ENCODE results near the gene RAB27A. TPM values are rescaled to one million over a fixed set of nuclear protein-coding genes. Genes with fewer than 3 reads are reported as not detected.
"Not testable (repeated sequence)": the region's sequence is repeated elsewhere in the genome, so short reads cannot be mapped to it uniquely, and the experiment has no call there.

Gene RAB27A
- total and polyA plus RNA-seq, 2 experiments from 2014 or later = 3.2 to 5.8 TPM

GRCh38 chr15:55318588-55319494 is 29.2 kb upstream of the RAB27A start, which contains the start of the genes PIGB and PIGBOS1:
PIGB (plus strand) TSS chr15:55319222; CDS start chr15:55319251, 29 bp downstream.
PIGBOS1 (minus strand) TSS chr15:55319123; CDS start chr15:55317792, 1,331 bp downstream.
- H3K4me2 ChIP-seq = peak within 1 kb of the TSS; percentile 80
- no peaks in the 10 kb centered on the region for H3K36me3 ChIP-seq (ENCODE audit: insufficient read depth)
- Mint-ChIP-seq H3K27me3 (ENCODE audit: insufficient read depth, low read depth, poor library complexity) (peaks cover 6% of the 10 kb centered on the region), H3K4me1 (peaks cover 19% of the 10 kb centered on the region), H3K36me3 (ENCODE audit: low read depth) (no peaks in the 10 kb centered on the region), H3K4me3 (peak within 1 kb of the TSS; percentile 97), H3K27ac (peak within 1 kb of the TSS; percentile 96), H3K9me3 (no peaks in the 10 kb centered on the region; the same call in 2 of the 3 replicates)
- ATAC-seq = peak; percentile 98
- peaks cover 12% of the 10 kb centered on the region for H3K4me1 ChIP-seq (ENCODE audit: insufficient read depth)
- no peaks in the 10 kb centered on the region for H3F3A ChIP-seq (replicated peaks; ENCODE audit: low read depth)
- peaks cover 24% of the 10 kb centered on the region for H3K79me2 ChIP-seq (replicated peaks; ENCODE audit: insufficient read depth)
- H3K4me3 ChIP-seq = peak within 1 kb of the TSS; percentile 72
- peak; percentile 95 for DNase-seq (ENCODE audit: low spot score)
- H3K27me3 ChIP-seq (ENCODE audit: insufficient read depth) = no peaks in the 10 kb centered on the region
- H4K20me1 ChIP-seq (replicated peaks; ENCODE audit: insufficient read depth) = no peaks in the 10 kb centered on the region
- TF ChIP-seq ETS1 (IDR thresholded peaks at IDR 0.05) (peak; percentile 71), EZH2 (IDR thresholded peaks at IDR 0.05; ENCODE audit: low read depth, unreplicated experiment) (no peak), ZNF462 (CRISPR knock-in tag; IDR thresholded peaks at IDR 0.05) (no peak), POLR2AphosphoS5 (IDR thresholded peaks at IDR 0.05; ENCODE audit: low read depth) (peak; percentile 59), CREB1 (CRISPR knock-in tag; IDR thresholded peaks at IDR 0.05; ENCODE audit: low read depth) (peak; percentile 70)
- peak within 1 kb of the TSS; percentile 94 for H2AFZ ChIP-seq
- H3K27ac ChIP-seq (ENCODE audit: low read depth) = peak within 1 kb of the TSS; percentile 79
- H3K9me2 ChIP-seq (ENCODE audit: insufficient read depth) = no peaks in the 10 kb centered on the region

GRCh38 chr15:55302801-55303200 is 13.2 kb upstream of the RAB27A start:
- H3K4me3 Mint-ChIP-seq; H3K4me1 ChIP-seq (ENCODE audit: insufficient read depth); H3K4me3 ChIP-seq; H3K36me3 ChIP-seq (ENCODE audit: insufficient read depth); H3K27me3 Mint-ChIP-seq (ENCODE audit: insufficient read depth, low read depth, poor library complexity); H3K4me2 ChIP-seq; H3K27ac ChIP-seq (ENCODE audit: low read depth); H3K4me1 Mint-ChIP-seq; H3K9me2 ChIP-seq (ENCODE audit: insufficient read depth); DNase-seq (ENCODE audit: low spot score); H3K27me3 ChIP-seq (ENCODE audit: insufficient read depth); H3F3A ChIP-seq (replicated peaks; ENCODE audit: low read depth); H3K27ac Mint-ChIP-seq; ATAC-seq; H3K79me2 ChIP-seq (replicated peaks; ENCODE audit: insufficient read depth); H4K20me1 ChIP-seq (replicated peaks; ENCODE audit: insufficient read depth); H2AFZ ChIP-seq: not testable (repeated sequence)
- peaks cover 56% of the 10 kb centered on the region for H3K9me3 Mint-ChIP-seq
- peaks cover 49% of the 10 kb centered on the region for H3K36me3 Mint-ChIP-seq (ENCODE audit: low read depth)
